GM23248 (cell line): Measurements from ENCODE around the gene COL6A3. TPM values are rescaled to one million over a fixed set of nuclear protein-coding genes. Genes with fewer than 3 reads are reported as not detected.

ENCODE experiments used
- DNase-seq: peaks from one replicate; pipeline ENCODE4 v3.0.0-alpha.2; 2015
- H2AFZ ChIP-seq: fragments of 200-600 bp; sonication (generic); 2 replicates; pipeline ENCODE4 v1.6.1; 2016; ENCODE audit warnings: antibody characterized with exemption
- H3F3A ChIP-seq: fragments of 200-600 bp; sonication (generic); 2 replicates; pipeline ENCODE4 v1.6.1; 2016; ENCODE audit warnings: mild to moderate bottlenecking, antibody characterized with exemption, mixed run types; ENCODE audit not compliant: insufficient read depth
- H3K27ac ChIP-seq: fragments of 200-600 bp; sonication (generic); 2 replicates; pipeline ENCODE4 v1.5.1; 2016; ENCODE audit warnings: mild to moderate bottlenecking
- H3K27me3 ChIP-seq: fragments of 200-600 bp; sonication (generic); replicated peaks from 2 replicates; pipeline ENCODE4 v1.6.1; 2016; ENCODE audit warnings: mild to moderate bottlenecking; ENCODE audit not compliant: insufficient read depth
- H3K36me3 ChIP-seq: fragments of 200-600 bp; sonication (generic); 2 replicates; pipeline ENCODE4 v1.6.1; 2016; ENCODE audit warnings: low read depth, mild to moderate bottlenecking
- H3K4me1 ChIP-seq: fragments of 200-600 bp; sonication (generic); 2 replicates; pipeline ENCODE4 v1.6.1; 2016; ENCODE audit warnings: mild to moderate bottlenecking; ENCODE audit not compliant: insufficient read depth
- H3K4me2 ChIP-seq: fragments of 200-600 bp; sonication (generic); one replicate; pipeline ENCODE4 v1.6.1; 2016; ENCODE audit warnings: mild to moderate bottlenecking; ENCODE audit not compliant: unreplicated experiment
- H3K4me3 ChIP-seq: fragments of 200-600 bp; sonication (generic); 2 replicates; pipeline ENCODE4 v1.5.1; 2016; ENCODE audit warnings: mild to moderate bottlenecking
- H3K79me2 ChIP-seq: fragments of 200-600 bp; sonication (generic); 2 replicates; pipeline ENCODE4 v1.6.1; 2016; ENCODE audit warnings: mild to moderate bottlenecking; ENCODE audit not compliant: insufficient read depth
- H3K9ac ChIP-seq: fragments of 200-600 bp; sonication (generic); 2 replicates; pipeline ENCODE4 v1.6.1; 2016; ENCODE audit warnings: mild to moderate bottlenecking
- H3K9me2 ChIP-seq: fragments of 200-600 bp; sonication (generic); 2 replicates; pipeline ENCODE4 v1.6.1; 2016; ENCODE audit warnings: mixed run types, mild to moderate bottlenecking, moderate library complexity; ENCODE audit not compliant: insufficient read depth
- H3K9me3 ChIP-seq: fragments of 200-600 bp; sonication (generic); one replicate; pipeline ENCODE4 v1.6.1; 2017; ENCODE audit warnings: low read depth
- H4K20me1 ChIP-seq: fragments of 200-600 bp; sonication (generic); 2 replicates; pipeline ENCODE4 v1.6.0; 2016; ENCODE audit not compliant: insufficient read depth
- EZH2 ChIP-seq: fragments of 200-600 bp; sonication (generic); IDR thresholded peaks from 2 replicates; pipeline ENCODE4 v1.6.1; 2018; ENCODE audit warnings: antibody characterized with exemption, mild to moderate bottlenecking; ENCODE audit not compliant: insufficient read depth, poor library complexity, severe bottlenecking
- EZH2phosphoT487 ChIP-seq: fragments of 200-600 bp; sonication (generic); IDR thresholded peaks from 2 replicates; pipeline ENCODE4 v1.6.1; 2018; ENCODE audit warnings: antibody characterized with exemption, moderate library complexity, mild to moderate bottlenecking, low read depth; ENCODE audit not compliant: insufficient read depth
- WGBS, 2 experiments: methylation state at CpG; one replicate each; pipeline ENCODE4 v1.1.6; 2015 to 2017; ENCODE audit warnings: low lambda C conversion rate in 2 of 2, low coverage in 1 of 2; ENCODE audit errors: missing lambda C conversion rate in 2 of 2; 5-methylcytosine and 5-hydroxymethylcytosine counted together
- in situ Hi-C: fragments of 300-500 bp; cut with MboI; formaldehyde crosslinking; loops from 2 replicates; pipeline ENCODE4 v1.15.0; 2020
- polyA plus RNA-seq: library from polyadenylated mRNA; unstranded; fragments of >200 nt; fragmentation: Nextera tagmentation; extraction: Ambion mirVana; gene quantifications from 2 replicates; pipeline ENCODE4 v1.2.1, GENCODE V29; 2016
- total RNA-seq: library from RNA; depleted of rRNA; stranded (reverse); fragments of >200 nt; shearing (Covaris generic); gene quantifications from 2 replicates; pipeline ENCODE4 v1.2.3, GENCODE V29; 2014

Gene COL6A3
- total and polyA plus RNA-seq, 2 experiments from 2014 or later = 344 to 1,362 TPM

DNA sequence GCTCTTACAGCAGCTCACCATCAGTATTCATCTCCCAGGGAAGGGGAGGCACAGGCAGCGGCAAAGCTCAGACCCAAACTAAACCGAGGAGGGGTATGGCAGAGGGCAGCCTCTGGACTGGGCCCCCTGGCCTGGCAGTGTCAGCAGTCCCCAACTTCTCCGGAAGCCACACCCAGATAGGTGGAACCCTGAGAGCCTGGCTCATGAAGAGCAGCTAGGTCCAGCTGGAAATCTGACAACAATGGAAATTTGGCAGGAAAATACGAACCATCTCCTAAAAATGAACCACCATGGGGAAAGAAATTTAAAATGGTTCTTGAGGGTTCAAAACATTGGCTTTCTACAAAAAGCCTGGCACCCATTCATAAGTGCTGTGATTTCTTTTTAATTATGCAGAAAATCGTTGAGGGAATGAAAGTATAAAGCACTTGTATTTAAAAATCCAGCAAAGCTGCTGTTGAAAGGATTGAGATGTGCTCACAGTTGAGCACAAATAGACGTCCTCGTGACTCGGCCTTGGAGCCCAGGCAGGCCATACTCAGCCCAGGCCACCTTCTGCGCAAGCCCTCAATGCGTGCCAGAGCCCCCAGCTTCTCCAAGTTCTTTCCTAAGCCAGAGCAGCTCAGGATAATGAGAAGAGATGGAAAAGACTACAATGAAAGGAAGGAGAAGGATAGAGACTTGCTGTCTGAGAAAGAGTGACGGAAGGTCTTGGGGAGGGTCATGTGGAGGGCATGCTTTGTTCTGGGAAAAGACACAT is 93.0 kb downstream of the COL6A3 start:
- Histone ChIP-seq H2AFZ (no peak overlapping the region), H3K27me3 (no peaks in the 10 kb centered on the region), H3F3A (peaks cover 98% of the 10 kb centered on the region), H3K79me2 (0 out of 2 replicates have a peak, but pooled peaks cover 17% of the 10 kb centered on the region), H3K9ac (no peak overlapping the region; the same call in 1 of the 2 replicates), H3K4me1 (peaks cover 26% of the 10 kb centered on the region), H3K9me3 (no peaks in the 10 kb centered on the region), H4K20me1 (no peaks in the 10 kb centered on the region), H3K27ac (peak overlapping the region; percentile 39), H3K4me3 (no peak overlapping the region), H3K9me2 (no peaks in the 10 kb centered on the region), H3K4me2 (no peak overlapping the region), H3K36me3 (peaks cover 28% of the 10 kb centered on the region)
- in situ Hi-C loops = no loop called here
- DNase-seq = no peak
- 40 to 41% methylated on average over 11 of the region's 11 CpGs for WGBS, 2 experiments
- TF ChIP-seq EZH2 = no peak

DNA sequence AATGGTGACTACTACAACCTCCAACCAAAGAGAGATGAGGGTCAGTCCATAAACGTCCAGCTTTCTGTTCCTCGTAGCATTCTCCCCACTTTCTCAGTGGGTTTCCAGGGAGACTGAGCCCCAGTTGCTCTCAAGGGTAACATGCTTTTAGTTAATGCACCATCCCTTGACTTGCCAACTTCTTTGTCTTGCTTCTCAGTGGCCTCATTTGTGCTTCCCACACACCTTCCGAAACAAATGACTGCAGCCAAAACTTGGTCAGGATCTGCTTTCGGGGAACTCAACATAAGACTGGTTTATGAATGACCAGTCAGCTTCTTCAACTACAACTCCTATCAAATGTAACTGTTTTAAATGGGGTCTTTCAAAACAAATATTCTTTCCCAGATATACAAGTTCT is 94.1 kb downstream of the COL6A3 start:
- peaks cover 18% of the 10 kb centered on the region for H3K36me3 ChIP-seq
- H3F3A ChIP-seq = peaks cover 96% of the 10 kb centered on the region
- no peaks in the 10 kb centered on the region for H3K9me2 ChIP-seq
- TF ChIP-seq EZH2 (no peak), EZH2phosphoT487 (no peak)
- H3K79me2 ChIP-seq = 0 out of 2 replicates have a peak, but pooled peaks cover 7% of the 10 kb centered on the region
- peaks cover 36% of the 10 kb centered on the region for H3K4me1 ChIP-seq
- H2AFZ ChIP-seq = no peak overlapping the region
- in situ Hi-C loops = no loop called here
- H3K27ac ChIP-seq = peak overlapping the region; percentile 39; the same call in 1 of the 2 replicates
- no peak overlapping the region for H3K9ac ChIP-seq
- no peaks in the 10 kb centered on the region for H4K20me1 ChIP-seq
- 77 to 81% methylated on average over 4 of the region's 4 CpGs for WGBS, 2 experiments
- no peaks in the 10 kb centered on the region for H3K9me3 ChIP-seq
- no peak overlapping the region for H3K4me2 ChIP-seq
- DNase-seq = no peak
- no peak overlapping the region for H3K4me3 ChIP-seq
- no peaks in the 10 kb centered on the region for H3K27me3 ChIP-seq

DNA sequence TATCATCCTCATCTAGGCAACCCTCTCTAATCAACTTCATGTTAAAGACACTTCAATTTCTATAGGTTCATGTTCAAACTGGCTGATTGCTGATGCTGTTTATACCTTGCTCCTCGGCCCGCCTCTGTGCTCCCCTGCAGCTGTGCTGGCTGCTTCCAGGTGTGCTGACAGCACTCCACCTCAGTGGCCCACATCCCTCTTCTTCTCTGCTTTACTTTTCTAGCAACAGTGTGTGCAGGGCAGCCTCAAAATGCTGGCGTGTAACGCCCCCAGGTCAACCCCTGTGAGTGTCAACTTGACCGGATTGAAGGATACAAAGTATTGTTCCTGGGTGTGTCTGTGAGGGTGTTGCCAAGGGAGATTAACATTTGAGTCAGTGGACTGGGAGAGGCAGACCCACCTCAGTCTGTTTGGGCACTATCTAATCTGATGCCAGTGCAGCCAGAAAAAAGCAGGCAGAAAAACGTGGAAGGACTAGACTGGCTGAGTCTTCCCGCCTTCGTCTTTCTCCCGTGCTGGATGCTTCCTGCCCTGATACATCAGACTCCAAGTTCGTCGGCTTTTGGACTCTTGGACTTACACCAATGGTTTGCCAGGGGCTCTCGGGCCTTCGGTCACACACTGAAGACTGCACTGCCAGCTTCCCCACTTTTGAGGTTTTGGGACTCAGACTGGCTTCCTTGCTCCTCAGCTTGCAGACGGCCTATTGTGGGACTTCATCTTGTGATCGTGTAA is 94.7 kb downstream of the COL6A3 start:
- Histone ChIP-seq H3K27ac (peak overlapping the region; percentile 39), H3K79me2 (0 out of 2 replicates have a peak, but pooled peaks cover under 1% of the 10 kb centered on the region), H3F3A (peaks cover 96% of the 10 kb centered on the region), H3K4me2 (no peak overlapping the region), H4K20me1 (no peaks in the 10 kb centered on the region), H3K4me1 (peaks cover 37% of the 10 kb centered on the region), H2AFZ (no peak overlapping the region), H3K9me2 (no peaks in the 10 kb centered on the region), H3K36me3 (peaks cover 13% of the 10 kb centered on the region), H3K4me3 (no peak overlapping the region), H3K9ac (no peak overlapping the region), H3K27me3 (no peaks in the 10 kb centered on the region), H3K9me3 (no peaks in the 10 kb centered on the region)
- no peak for DNase-seq
- in situ Hi-C loops = no loop called here
- 75 to 81% methylated on average over 15 of the region's 15 CpGs for WGBS, 2 experiments
- TF ChIP-seq EZH2phosphoT487 (no peak), EZH2 (no peak)

DNA sequence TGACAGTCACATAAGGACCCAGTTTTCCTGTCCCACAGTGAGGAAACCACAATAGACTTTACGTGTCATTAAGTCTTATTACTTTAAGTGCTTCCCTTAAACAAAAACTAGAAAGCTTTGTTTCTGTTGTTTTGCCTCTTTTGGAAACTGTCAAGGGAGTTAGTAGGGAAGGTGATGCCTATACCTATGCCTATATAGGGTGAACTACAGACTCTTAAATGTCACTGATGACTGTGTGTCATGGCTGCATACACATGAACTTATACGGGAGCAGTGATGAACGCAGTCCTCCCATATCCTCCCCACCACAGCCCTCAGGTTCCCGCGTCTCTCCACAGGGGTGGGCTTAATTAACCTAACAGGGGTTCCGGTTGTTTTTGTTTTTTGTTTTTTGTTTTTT is 97.6 kb downstream of the COL6A3 start:
- Histone ChIP-seq H3K4me3 (no peak overlapping the region), H3K9me2 (no peaks in the 10 kb centered on the region), H3K4me2 (no peak overlapping the region), H3K79me2 (no peaks in the 10 kb centered on the region), H3K36me3 (no peaks in the 10 kb centered on the region), H3K9me3 (no peaks in the 10 kb centered on the region), H3K4me1 (peaks cover 39% of the 10 kb centered on the region), H2AFZ (no peak overlapping the region), H3K27me3 (no peaks in the 10 kb centered on the region), H3K27ac (peak overlapping the region; percentile 86), H3F3A (peaks cover 77% of the 10 kb centered on the region), H4K20me1 (no peaks in the 10 kb centered on the region), H3K9ac (peak overlapping the region; percentile 80; the same call in 1 of the 2 replicates)
- in situ Hi-C loops = no loop called here
- no peak for DNase-seq
- TF ChIP-seq EZH2 (no peak), EZH2phosphoT487 (no peak)
- 79 to 81% methylated on average over 6 of the region's 6 CpGs for WGBS, 2 experiments
